Stimulated activated CD4-positive, alpha-beta T cell treated with anti-CD3 and anti-CD28 coated beads, TNF-alpha, amount 100 ng/mL, for 48 hours (primary cell): ENCODE measurements around the gene CCDC70.
A peak's percentile ranks its signal among the peaks of the same experiment; 100 is the strongest.

Experiments used
- DNase-seq, 3 donors: peaks; one replicate each; pipeline ENCODE4 v3.0.0-alpha.2; 2020; ENCODE audit warnings: low read depth in 3 of 3

CCDC70 gene

DNA sequence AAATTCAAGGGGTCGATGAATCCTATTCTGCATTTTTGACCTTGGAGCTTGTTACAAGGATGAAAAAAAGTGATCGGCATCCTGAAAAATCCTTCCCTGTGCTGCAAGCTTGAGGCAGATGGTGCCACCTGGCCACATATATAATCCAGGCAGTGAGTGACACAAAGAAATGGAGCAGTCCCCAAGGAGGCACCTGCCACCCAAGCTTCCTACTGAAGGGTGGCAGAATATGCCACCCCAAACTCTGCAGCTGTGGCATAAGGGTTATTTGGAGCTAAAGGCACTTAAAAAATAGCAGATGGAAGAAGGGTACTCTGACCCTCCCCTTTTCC is 32.2 kb upstream of the CCDC70 start:
- no peak for DNase-seq

DNA sequence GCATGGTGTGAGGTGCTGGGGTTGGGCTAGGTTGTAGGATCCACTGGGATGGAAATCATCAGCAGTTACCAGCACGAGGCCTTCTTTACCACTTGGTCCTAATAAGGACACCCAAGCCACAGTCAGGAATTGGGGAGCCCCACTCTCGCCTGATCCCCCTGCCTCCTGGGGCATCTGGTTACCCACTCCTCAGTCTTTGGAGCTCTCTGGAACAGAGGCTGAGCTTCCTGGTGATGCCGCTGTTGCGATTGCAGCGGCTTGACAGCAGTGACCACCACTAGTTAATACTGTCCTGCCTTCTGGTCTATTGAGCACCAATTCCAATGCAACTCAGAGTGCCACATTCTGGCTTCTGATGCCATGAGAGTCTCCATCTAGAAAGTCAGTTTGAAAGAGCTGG is 30.2 kb upstream of the CCDC70 start:
- no peak for DNase-seq

DNA sequence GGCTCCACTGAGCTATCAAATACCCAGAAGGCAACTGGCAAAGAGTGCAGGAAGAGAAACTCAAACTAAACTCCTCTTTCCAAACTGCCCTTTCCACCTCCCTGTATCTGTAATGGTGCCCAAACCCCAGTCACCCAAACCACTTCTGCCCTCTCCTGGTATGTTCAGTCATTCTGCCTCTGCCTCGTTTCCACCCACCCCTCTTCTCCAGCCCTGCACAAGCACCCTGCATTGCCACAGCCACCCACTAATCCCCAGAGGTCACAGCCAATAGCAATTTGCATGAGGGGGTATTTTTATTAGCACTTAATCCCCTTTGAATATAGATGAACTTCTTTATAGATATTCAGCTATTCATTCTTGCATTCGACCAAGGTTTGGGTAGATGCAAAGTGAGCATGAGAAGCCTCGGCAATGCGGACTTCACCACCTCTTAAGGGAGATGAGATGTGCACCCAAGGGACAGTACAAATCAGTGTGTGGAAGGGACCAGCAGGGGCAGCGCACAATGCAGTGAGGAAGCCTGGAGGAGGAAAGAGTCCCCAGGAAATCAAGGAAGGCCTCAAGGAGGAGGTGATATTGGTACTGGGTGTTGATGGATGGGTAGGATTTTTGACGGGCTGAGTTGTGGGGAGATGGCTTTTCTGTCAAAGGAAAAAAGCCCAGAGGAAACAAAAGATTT is 29.2 kb upstream of the CCDC70 start:
- no peak for DNase-seq

DNA sequence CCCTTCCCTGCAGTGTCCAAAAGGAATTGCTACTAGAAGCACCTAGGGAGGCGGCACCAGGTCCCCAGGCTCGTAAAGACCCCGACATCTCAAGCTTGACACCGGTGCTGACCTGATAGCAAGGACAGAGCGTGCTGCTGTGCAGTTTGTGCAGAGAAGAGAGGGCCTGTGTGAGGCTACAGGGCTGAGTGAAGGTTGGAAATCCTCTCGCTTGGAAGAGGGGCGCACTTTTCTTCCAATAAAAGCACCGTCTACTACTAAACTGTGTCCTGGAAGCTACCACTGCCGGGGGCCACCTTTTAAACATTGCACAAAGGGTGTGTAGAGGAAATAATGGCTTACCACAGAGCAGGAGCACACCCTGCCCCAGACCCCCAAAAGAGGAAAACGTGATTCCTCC is 27.8 kb upstream of the CCDC70 start:
- no peak for DNase-seq

DNA sequence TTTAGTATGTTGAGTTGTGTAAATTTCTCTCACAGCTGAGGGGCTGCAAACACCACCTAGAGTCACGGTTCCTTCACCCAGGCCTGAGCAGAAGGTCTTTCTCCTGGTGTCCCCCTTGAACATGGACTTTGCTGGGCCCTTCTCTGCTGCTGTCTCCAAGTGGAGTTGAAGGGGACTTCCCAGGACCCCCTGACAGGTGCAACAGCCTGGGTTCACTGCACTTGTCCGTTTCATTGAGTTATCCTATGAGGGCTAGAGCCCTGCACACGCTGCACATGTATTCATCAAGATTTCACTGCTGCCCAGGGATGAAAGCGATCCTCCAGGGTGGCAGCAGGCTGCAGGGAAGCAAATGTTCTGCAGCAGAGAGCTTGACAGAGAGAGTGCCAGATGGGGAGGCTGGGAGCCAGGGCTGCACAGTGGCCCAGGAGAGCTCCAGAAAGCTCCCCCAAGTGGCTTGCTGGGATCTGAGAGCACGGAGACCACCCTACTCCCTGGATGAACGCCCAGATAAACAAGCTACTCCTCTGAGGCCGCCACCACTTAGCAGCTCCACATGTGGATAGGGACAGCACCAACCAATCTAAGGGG is 27.1 kb upstream of the CCDC70 start:
- DNase-seq = no peak

DNA sequence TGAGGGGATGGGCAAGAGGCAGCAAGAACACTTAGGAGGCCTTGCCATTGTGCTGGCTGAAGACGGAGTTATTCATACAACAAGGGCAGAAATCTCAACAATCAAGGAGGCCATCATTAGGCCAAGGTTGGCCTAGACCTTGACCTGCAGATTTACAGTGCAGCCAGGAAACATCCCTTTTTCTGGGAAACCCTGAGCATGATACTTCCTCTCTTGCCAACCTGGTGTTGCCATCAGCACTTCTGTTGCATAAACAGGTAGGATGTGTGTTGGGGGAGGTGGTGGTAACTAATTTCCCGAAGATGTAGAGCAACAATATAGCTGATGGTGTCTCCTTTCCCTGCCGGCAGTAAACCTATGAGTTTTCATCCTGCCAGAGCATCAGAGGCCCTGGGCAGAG is 24.8 kb upstream of the CCDC70 start:
- no peak for DNase-seq

DNA sequence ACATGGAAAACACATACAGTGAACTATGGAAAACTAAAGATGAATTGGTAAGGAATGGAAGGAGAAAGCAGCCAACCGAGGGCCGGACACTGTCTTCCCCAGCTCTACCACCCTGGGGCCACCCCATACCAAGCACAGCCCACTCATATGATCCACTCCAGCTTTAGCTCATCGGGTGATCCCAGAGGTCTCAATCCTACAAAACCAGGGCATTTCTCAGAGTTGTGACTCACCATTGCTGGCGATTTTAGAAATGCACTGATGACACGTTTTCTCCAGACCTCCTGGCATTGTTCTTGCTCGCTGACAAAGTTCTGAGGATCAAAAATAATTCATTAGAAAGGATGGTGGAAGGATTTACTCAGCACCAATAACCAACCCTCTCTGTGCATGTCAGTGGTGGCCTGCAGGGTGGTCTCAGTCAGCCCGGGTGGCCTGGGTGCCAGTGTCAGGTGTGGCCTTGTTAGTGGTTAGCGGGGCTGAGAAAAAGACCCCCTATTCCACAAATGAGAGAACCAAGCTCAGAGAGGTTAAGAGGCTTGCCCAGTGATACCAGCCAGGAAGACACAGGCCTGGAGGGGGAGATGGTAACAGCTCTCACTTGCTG is 23.4 kb upstream of the CCDC70 start:
- DNase-seq = no peak

DNA sequence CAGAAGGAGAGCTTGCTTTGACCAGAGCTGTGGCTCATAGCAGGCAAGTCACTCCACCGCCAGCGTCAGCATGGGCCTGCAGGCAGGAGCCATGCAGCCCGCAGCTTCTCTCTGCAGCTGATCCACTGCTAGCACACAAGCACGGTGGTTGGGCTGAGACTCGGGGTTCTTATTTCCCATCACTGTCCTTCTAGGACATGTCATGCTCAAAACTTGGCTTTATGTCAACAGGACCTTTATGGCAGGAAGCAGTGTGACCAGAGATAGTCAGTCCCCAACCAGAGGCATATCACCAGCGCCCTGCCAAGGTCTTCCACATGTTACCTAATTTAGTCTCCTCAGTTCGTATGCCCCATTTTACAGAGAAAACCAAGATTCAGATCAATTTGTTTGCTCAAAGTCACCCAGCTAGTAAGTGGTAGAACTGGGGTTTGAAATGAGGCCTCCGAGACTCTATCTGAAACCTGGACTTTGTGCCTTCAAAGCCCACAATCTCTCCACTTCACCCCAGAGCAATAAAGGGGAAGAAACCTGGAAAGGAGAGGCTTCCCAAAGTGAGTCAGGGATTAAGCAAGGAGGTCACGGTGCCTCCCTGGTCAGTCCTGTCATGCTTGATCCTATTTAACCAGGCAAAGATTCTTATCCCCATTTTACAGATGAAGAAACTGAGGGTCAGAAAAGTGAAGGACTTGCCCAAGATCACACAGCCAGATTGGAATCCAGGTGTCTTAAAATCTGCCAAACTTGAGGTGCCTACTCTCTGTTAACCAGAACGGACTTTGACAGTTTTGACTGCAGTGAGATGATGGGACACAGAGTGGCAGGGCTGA is 21.8 kb upstream of the CCDC70 start:
- no peak for DNase-seq

DNA sequence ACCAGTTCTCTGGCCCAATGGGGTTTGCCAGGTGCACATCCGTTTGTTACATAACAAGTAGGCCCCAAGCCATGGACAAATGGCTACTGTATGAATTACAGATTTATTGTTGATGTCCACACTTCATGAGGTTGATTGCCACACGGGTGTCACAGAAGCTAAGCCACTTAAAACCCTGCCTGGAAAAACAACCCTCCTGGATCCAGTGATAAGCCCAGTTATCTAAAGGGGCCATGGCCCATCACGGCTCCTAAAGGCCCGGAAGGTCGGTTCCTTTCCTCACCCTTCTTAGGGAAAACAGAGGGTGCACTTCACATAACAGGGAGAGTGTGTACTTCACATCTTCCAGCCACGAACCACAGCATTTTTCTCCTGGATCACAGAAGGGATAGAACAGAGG is 20.9 kb upstream of the CCDC70 start:
- no peak for DNase-seq

DNA sequence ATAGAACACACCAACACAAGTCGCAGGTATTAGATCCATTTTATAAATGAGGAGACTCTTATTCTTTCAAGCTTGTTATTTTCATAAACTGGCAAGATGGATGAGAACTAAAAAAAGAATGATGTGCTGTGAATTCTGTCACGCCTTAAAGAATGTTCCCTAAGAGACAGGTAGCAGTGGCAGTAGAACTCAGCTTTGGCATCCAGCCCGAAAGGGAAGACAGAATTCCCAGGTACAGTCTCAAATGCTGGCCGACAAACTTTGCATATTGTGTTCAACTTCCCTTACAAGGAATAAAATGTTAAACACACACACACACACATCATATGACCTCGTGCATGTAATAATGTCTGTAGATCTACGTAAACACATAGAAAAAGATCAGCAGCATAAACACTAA is 20.0 kb upstream of the CCDC70 start:
- DNase-seq = no peak

DNA sequence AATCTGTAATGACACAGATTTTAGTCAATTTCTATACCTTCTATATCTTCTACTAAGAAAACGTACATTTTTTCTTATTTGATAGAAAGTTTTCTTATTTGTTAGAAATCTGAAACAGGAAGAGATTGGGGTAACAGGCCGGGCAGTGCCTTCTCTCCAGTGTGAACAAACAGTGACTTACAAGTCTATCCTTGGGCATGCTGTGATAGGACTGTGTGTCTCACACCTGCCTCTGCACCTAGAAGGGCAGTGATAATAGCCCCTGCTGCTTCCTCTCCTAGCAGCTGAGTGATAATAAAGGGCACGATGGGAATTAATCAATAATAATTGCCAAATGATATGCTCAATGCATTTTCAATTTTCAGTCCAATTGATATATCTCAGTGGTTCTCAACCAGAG is 18.2 kb upstream of the CCDC70 start:
- no peak for DNase-seq

DNA sequence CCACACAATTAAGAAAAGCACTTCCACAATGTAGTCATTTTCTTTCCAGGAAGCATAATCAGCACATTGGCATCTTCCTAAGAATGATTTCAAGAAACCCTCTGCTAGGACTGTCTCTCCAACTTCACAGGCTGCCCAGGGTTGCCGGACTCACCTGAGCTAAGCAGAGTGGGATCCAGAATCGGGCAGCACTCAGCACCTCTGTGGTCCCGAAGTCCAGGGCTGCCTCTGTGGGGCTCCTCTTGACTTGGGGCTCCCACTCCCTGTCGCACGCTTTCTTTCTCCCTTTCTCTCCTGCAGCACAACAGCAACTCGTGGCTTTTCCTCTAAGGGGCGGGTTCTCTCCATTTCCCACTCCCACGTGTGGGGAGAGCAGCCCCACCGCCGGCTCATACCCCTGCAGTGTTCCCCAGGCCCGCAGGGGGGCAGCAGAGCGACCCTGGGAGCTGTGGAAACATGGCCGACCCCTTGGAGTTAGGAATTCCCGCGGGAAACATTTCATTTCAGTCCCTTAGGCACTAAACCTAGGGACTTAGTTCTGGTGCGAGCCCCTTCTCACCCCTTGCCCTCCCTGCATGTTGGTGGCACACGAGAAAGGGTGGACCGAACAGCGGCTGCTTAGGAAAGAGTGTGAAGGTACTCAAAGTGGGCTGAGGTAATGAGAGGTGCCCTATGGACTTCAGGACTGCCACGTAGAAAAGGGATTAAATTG is 16.8 kb upstream of the CCDC70 start, which contains the start of gene TMEM272:
Gene TMEM272 (minus strand): TSS at position 316 of the 712 bp plus-strand sequence. CDS start 6,647 bp downstream, outside the sequence.
- peak in 2 of 3 donors; percentile 43 to 50 for DNase-seq

DNA sequence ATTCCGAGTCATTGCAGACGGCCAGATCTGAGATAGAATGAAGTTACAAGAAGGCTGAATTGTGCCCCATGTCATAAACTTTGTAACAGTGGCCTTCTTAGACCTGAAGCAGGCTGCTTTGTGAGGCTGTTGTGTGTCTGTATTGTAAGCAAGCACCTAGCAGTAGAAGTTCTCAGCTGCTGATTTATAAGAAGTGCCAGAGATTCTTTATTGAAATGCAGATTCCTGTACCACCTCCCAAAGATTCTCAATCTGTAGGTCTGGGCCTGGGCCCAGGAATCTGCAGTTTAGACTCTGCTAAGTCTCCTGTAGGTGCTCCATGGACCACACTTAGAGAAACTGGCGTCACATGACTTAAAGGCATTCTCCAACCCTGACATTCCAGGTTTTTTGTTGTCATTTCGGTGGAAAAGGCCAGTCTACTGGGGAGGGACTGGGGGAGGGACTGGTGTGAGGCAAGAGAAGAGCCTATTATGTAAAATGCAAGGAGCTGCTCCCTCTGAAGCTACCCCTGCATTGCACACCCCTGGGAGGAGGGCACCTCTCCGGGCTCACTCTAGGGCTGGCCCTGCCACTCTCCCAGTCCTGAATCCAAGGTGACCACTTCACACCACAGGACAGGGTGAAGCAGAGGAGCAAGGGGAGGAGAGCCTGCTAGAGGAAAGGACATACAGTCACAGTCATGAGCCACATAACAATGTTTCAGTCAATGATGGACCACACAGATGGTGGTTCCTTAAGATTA is 16.0 kb upstream of the CCDC70 start:
- no peak for DNase-seq

DNA sequence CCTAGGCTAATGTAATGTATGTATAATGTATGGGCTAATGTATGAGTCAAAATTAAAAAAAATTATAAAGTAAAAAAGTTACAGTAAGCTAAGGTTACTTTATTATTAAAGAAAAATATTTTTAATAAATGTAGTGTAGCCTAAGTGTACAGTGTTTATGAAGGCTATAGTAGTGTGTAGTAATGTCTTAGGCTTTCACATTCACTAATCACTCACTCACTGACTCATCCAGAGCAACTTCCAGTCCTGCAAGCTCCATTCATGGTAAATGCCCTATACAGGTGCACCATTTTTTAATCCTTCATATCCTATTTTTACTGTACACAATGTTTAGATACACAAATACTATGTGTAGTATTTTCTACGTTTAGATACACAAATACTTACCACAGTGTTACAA is 15.0 kb upstream of the CCDC70 start:
- no peak for DNase-seq

DNA sequence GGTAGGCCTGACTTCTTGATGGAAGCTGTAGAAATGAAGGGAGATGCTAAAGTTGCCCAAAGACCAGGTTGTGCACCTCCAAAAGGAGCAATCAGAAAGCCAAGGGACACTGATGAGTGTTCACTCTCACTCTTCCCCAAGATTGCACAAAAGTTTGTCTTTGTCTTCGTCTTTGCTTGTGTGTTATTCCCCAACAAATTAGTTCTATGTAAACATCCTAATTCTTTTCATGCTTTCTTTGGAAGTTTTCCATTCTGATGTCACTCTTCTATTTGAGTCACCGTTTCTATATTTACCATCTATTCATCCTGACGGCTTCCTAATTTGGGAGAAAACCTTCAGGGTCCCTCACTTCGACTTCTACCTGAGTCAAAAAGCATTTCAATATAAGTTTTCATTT is 13.1 kb upstream of the CCDC70 start:
- no peak for DNase-seq

DNA sequence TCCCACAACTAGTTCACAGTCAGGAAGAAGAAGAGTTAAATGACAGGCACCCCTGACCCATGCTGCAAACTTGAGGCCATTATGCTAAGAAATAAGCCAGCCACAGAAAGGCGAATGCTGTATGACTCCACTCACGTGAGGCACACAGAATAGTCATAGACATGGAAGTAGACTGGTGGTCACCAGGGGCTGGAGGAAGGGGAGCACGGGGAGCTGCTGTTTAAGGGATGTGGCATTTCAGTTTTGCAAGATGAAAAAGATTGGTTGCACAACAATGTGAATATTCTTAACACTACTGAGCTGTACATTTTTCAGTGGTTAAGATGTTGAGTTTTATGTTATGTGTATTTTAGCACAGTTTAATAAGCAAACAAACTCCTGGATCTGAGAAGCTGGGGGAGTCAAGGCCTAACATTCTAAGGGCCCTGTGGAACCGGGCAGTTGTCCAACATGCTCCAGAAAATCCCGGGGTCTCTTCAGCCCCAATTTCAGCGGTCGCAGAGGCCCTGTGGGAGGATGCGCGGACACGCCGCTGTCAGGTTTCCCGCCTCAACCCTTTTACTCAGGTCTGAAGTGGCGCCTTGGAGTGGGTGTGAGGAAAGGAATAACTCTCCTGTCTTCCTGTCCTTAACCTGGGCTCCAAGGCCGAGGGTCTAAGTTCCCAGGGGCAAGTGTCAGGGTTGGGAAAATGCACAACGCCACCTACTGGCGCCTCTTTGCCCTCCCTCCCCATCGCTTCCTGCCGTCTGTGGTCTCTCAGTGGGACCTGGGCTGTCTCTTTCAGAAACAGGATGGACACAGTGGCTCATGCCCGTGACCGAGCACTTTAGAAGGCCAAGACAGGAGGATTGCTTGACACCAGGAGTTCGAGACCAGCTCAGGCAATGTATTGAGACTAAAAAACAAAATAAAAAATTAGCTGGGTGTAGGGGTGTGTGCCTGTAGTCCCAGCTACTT is 12.3 kb upstream of the CCDC70 start:
- DNase-seq = peak in 1 of 3 donors; percentile 32

DNA sequence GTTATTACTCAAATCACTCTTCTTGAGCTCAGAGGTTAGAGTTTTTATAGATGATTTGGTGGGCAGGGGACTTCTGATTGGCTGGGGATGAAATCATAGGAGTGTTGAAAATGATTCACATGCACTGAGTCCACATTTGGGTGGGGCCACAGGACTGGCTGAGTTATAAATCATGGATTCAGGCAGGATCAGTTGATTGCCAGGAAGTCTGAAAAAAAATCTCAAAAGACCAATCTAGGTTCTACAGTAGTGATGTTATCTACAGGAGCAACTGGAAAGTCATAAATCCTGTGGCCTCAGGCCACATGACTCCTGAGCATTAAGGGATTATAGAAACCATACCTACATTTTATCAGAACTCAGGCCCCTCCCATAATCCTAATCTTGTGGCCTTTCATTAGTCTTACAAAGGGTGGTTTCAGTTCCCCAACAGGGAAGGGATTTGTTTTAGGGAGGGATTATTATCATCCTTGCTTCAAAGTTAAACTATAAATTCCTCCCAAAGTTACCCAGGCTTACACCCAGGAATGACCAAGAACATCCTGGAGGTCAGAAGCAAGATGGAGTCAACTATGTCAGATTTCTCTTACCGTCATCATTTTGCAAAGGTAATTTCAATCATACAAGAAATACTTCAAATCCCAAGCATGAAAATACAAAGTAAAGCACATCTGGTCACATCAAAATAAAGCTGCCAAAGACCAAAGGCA is 5.6 kb upstream of the CCDC70 start:
- DNase-seq = no peak

DNA sequence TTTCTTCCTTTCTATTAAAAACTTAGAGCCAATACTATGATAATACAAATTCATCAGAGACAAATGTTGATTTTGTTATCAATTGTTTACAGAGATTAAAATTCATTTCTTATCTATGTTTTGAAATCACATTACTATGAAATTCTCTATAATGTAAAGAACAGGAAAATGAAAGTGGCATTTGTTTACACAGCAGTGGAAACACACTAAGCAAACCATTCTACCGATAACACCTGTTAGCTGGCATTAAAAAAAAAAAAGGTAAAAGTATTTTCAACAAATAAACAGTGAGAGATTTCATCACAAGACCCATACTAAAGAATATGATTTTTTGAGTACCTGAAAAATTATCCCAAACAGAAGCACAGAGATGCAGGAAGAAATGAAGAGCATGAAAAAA is 4.8 kb upstream of the CCDC70 start:
- no peak for DNase-seq

DNA sequence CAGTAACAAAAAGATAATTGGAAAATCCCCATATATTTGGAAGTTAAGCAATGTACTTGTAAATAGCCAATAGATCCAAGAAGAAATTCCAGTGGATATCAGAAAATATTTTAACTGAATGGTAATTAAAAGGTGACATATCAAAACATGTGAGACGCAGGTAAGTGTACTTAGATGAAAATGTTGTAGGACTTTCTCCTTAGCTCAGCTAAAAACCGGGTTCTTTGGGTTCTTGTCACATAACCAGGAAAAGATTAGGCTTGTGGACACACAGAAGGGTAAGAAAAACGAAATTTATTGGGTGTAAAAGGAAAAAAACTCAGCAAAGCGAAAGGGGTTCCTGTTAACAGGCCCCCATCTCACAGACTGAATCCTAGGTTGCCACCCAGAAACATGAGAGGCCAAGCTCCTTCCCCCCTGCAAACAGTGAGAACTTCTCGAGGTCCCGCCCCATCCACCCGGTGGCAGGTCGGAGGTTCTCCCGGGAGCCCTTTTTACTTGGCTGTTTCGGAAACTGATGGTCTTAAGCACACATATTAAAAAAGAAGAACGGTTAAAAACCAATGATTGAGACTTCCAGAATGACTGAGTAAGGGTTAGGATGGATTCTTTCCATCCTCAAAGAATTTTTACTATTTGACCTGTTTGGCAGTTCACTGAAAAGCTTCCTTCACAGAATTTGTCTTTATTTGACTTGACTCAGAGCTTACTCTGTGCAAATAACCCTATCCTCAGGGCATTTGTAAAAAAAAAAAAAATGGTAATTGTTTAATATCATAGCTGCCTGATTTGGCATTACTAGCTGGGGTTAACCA is 3.1 kb upstream of the CCDC70 start:
- no peak for DNase-seq
